ENCODE data around the gene ABCB6.

- TF ChIP-seq CTCF (IDR thresholded peaks at IDR 0.05; ENCODE audit: insufficient read depth, low read length, poor library complexity, severe bottlenecking) = no peak
- TF ChIP-seq EZH2phosphoT487 (conservative IDR thresholded peaks at IDR 0.05; ENCODE audit: low read length) = no peak
Measured at GRCh38 chr2:219266232-219266631, 47.5 kb upstream of the ABCB6 start.
